GM12892 (cell line): ENCODE results near the gene C2orf72.

Experiments used
- POLR2A ChIP-seq: IDR thresholded peaks from 2 replicates; pipeline ENCODE4 v1.6.1; 2011; ENCODE audit warnings: low read depth, low read length, control low read depth
- POLR2AphosphoS5 ChIP-seq: IDR thresholded peaks from 2 replicates; pipeline ENCODE4 v1.6.1; 2011; ENCODE audit warnings: low read depth, low read length, control low read depth
- TAF1 ChIP-seq: IDR thresholded peaks from 2 replicates; pipeline ENCODE4 v1.6.1; 2011; ENCODE audit warnings: low read depth, mild to moderate bottlenecking, control low read depth, low read length, borderline replicate concordance

DNA sequence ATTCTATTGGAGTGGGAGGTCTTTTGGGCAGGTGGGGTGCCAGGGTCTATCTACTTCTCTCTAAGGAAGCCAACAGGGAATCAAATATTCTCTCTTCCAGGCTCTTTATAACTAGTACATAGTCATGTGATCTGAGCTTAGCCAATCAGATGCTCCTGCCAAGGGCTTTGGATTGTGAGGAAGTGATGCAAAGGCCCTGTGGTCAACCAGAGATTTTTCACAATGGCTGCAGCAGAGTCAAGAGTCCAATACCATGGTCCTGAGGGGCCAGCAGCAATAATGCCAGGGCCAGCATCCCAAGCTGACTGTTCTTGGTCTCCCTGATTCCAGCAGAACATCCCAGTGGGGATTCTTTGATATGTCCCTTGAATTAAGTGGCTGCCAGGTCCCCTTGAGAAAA, 8.4 kb upstream of the C2orf72 start:
- TF ChIP-seq TAF1 (no peak), POLR2A (no peak), POLR2AphosphoS5 (no peak)
